GM19238 (cell line): ENCODE data around the gene ATAD2B.

ENCODE experiments used
- DNase-seq: peaks from one replicate; pipeline ENCODE4 v3.0.0; 2011; ENCODE audit warnings: low spot score; ENCODE audit not compliant: insufficient read length

Gene ATAD2B

GRCh38 chr2:23837871-23838270 is 89.1 kb downstream of the ATAD2B start:
- DNase-seq = no peak

GRCh38 chr2:23836971-23837565 is 89.9 kb downstream of the ATAD2B start:
- no peak for DNase-seq

- DNase-seq = no peak
Measured at GRCh38 chr2:23836505-23836904, 90.4 kb downstream of the ATAD2B start.

GRCh38 chr2:23835988-23836387 is 90.9 kb downstream of the ATAD2B start:
- DNase-seq = no peak

- DNase-seq = no peak
Measured at GRCh38 chr2:23835423-23835822, 91.5 kb downstream of the ATAD2B start.

GRCh38 chr2:23828986-23829385 is 97.9 kb downstream of the ATAD2B start:
- no peak for DNase-seq

GRCh38 chr2:23828256-23828980 is 98.5 kb downstream of the ATAD2B start:
- no peak for DNase-seq

GRCh38 chr2:23827287-23827686 is 99.6 kb downstream of the ATAD2B start:
- no peak for DNase-seq

- no peak for DNase-seq
Measured at GRCh38 chr2:23826771-23827170, 100.2 kb downstream of the ATAD2B start.

GRCh38 chr2:23826040-23826439 is 100.9 kb downstream of the ATAD2B start:
- DNase-seq = no peak

- DNase-seq = no peak
Measured at GRCh38 chr2:23824777-23825212, 102.1 kb downstream of the ATAD2B start.

- no peak for DNase-seq
Measured at GRCh38 chr2:23823863-23824262, 103.1 kb downstream of the ATAD2B start.

- no peak for DNase-seq
Measured at GRCh38 chr2:23814963-23815362, 112.0 kb downstream of the ATAD2B start.

GRCh38 chr2:23813438-23813837 is 113.5 kb downstream of the ATAD2B start:
- DNase-seq = no peak

- DNase-seq = no peak
Measured at GRCh38 chr2:23809150-23809549, 117.8 kb downstream of the ATAD2B start.

GRCh38 chr2:23806665-23807249 is 120.2 kb downstream of the ATAD2B start:
- DNase-seq = no peak

- no peak for DNase-seq
Measured at GRCh38 chr2:23806201-23806600, 120.7 kb downstream of the ATAD2B start.

GRCh38 chr2:23803965-23804542 is 122.9 kb downstream of the ATAD2B start:
- no peak for DNase-seq

- no peak for DNase-seq
Measured at GRCh38 chr2:23803264-23803964, 123.5 kb downstream of the ATAD2B start.

GRCh38 chr2:23801396-23801795 is 125.5 kb downstream of the ATAD2B start:
- no peak for DNase-seq

GRCh38 chr2:23794234-23794633 is 132.7 kb downstream of the ATAD2B start:
- no peak for DNase-seq

- no peak for DNase-seq
Measured at GRCh38 chr2:23793476-23793875, 133.4 kb downstream of the ATAD2B start.
